Panc1 (cell line): ENCODE data around the gene ELP2.

Experiments
- CTCF ChIP-seq: fragments of 450-650 bp; IDR thresholded peaks from 2 replicates; pipeline ENCODE4 v1.5.1; 2017; ENCODE audit warnings: mild to moderate bottlenecking
- REST ChIP-seq, 2 experiments: IDR thresholded peaks; 2 replicates each; pipeline ENCODE4 v1.6.1; 2011 to 2012; ENCODE audit warnings: low read depth in 2 of 2, control low read depth in 1 of 2, low read length in 1 of 2, mild to moderate bottlenecking in 1 of 2, moderate library complexity in 1 of 2; ENCODE audit not compliant: insufficient read depth in 1 of 2
- TCF7L2 ChIP-seq: IDR thresholded peaks from 2 replicates; pipeline ENCODE4 v1.6.1; 2011; ENCODE audit warnings: mild to moderate bottlenecking, low read depth, low read length, inconsistent platforms

GRCh38 chr18:36135264-36135663, 5.6 kb downstream of the ELP2 start:
- TF ChIP-seq CTCF (no peak), TCF7L2 (no peak), REST (IDR thresholded peaks at IDR 0.05; ENCODE audit: insufficient read depth in 1 of 2, low read depth in 2 of 2, low read length in 1 of 2) (no peak)
